Colonic mucosa (tissue), 4 donors: Measurements from ENCODE around the gene HBM. TPM values are rescaled to one million over a fixed set of nuclear protein-coding genes. Genes with fewer than 3 reads are reported as not detected.
"Not testable (repeated sequence)": the region's sequence is repeated elsewhere in the genome, so short reads cannot be mapped to it uniquely, and the experiment has no call there.

Experiments
- DNase-seq: peaks from one replicate; pipeline ENCODE4 v3.0.0-alpha.2; 2020
- H3K27ac ChIP-seq: fragments of 200-600 bp; one replicate; pipeline ENCODE4 v1.8.0; 2021
- H3K27me3 ChIP-seq: fragments of 200-600 bp; one replicate; pipeline ENCODE4 v1.8.0; 2021
- H3K36me3 ChIP-seq: fragments of 200-600 bp; one replicate; pipeline ENCODE4 v1.8.0; 2021
- H3K4me1 ChIP-seq: fragments of 200-600 bp; one replicate; pipeline ENCODE4 v1.8.0; 2021; ENCODE audit warnings: mild to moderate bottlenecking
- H3K4me3 ChIP-seq: fragments of 200-600 bp; one replicate; pipeline ENCODE4 v1.8.0; 2021
- H3K9ac ChIP-seq, 2 donors: one replicate each; pipeline ENCODE4 v1.7.0; 2013; ENCODE audit warnings: control low read depth in 2 of 2, low read depth in 2 of 2, low read length in 2 of 2
- H3K9me3 ChIP-seq: fragments of 200-600 bp; one replicate; pipeline ENCODE4 v1.8.0; 2021
- CTCF ChIP-seq: fragments of 200-600 bp; IDR thresholded peaks from one replicate; pipeline ENCODE4 v1.8.0; 2022; ENCODE audit warnings: antibody characterized with exemption, mild to moderate bottlenecking
- intact Hi-C: fragments of 100-400 bp; cut with DNase I; formaldehyde crosslinking; loops from one replicate; pipeline ENCODE4 v1.14.1; 2022
- total RNA-seq, 2 donors: library from RNA; stranded (reverse); fragmentation: NEBNext Ultra II Directional in 1 of 2; extraction: Animal tissue kit (Norgen Biotek cat#: 25700) in 1 of 2; gene quantifications; one replicate each; pipeline ENCODE4 v1.2.1, GENCODE V29; 2021
- donor health status: healthy.
- donor health status: DM: no; HTN: no; CAD: no.
- donor health status: DM: no; HTN: no; CAD: no.

HBM gene
- total RNA-seq, 2 donors from 2014 or later, result not detected

GRCh38 chr16:146646-147045, 19.1 kb upstream of the HBM start:
- Histone ChIP-seq H3K4me3 (no peak overlapping the region), H3K36me3 (no peaks in the 10 kb centered on the region), H3K4me1 (no peaks in the 10 kb centered on the region), H3K9ac (no peak overlapping the region), H3K27ac (no peak overlapping the region), H3K27me3 (no peaks in the 10 kb centered on the region), H3K9me3 (no peaks in the 10 kb centered on the region)
- no peak for DNase-seq
- no peak for TF ChIP-seq CTCF
- intact Hi-C loops, result no loop called here

- TF ChIP-seq CTCF, result no peak
- H3K9ac ChIP-seq, result no peak overlapping the region
- no peaks in the 10 kb centered on the region for H3K36me3 ChIP-seq
- H3K4me3 ChIP-seq, result no peak overlapping the region
- no peak for DNase-seq
- H3K27ac ChIP-seq, result no peak overlapping the region
- no peaks in the 10 kb centered on the region for H3K4me1 ChIP-seq
- intact Hi-C loops, result no loop called here
- H3K9me3 ChIP-seq, result no peaks in the 10 kb centered on the region
- no peaks in the 10 kb centered on the region for H3K27me3 ChIP-seq
These were observed 16.6 kb upstream of the HBM start for GRCh38 chr16:149024-149660.

DNA sequence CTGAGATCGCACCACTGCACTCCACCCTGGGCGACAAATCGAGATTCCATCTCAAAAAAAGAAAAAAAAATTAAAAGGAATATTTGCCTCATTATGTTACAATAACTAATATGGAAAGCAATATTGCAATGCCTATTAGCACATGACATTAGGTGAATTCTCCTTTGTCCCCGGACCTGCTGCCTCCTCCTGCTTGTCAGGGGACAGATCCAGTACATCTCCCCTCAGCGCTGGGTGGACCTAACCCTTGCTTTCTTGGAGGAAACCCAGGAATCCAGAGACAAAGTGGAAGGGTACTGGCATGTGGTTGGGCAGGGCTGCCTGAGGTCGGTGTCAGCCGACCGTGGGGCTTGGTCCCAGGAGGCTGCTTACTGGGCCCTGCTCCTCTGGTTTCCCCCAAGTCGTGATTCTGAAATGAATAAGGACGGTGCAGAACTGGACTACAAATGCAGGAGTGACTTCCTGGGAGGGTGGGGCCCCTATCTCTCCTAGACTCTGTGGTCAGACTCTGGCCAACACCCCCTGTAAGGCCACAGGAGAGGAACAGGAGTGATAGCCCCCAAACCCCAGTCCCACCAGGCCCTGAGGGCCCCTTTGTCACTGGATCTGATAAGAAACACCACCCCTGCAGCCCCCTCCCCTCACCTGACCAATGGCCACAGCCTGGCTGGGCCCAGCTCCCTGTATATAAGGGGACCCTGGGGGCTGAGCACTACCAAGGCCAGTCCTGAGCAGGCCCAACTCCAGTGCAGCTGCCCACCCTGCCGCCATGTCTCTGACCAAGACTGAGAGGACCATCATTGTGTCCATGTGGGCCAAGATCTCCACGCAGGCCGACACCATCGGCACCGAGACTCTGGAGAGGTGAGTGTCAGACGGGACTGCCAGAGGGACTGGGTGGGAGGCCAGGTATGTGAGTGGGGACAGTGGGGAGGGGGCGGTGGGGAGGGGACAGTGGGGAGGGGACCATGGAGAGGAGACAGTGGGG, 13.3 kb upstream of the HBM start, which contains the start of gene HBZ:
Gene HBZ, plus strand, starts transcription at position 504 of the 988 bp plus-strand sequence. Its CDS starts 266 bp downstream, at position 770.
- no peak within 1 kb of the TSS for H3K4me3 ChIP-seq
- H3K27ac ChIP-seq, result no peak within 1 kb of the TSS
- H3K9me3 ChIP-seq, result no peaks in the 10 kb centered on the region
- DNase-seq, result no peak
- no peak for TF ChIP-seq CTCF
- no peak within 1 kb of the TSS for H3K9ac ChIP-seq
- H3K27me3 ChIP-seq, result peaks cover 10% of the 10 kb centered on the region
- H3K4me1 ChIP-seq, result no peaks in the 10 kb centered on the region
- intact Hi-C loops, result no loop called here
- H3K36me3 ChIP-seq, result no peaks in the 10 kb centered on the region

DNA sequence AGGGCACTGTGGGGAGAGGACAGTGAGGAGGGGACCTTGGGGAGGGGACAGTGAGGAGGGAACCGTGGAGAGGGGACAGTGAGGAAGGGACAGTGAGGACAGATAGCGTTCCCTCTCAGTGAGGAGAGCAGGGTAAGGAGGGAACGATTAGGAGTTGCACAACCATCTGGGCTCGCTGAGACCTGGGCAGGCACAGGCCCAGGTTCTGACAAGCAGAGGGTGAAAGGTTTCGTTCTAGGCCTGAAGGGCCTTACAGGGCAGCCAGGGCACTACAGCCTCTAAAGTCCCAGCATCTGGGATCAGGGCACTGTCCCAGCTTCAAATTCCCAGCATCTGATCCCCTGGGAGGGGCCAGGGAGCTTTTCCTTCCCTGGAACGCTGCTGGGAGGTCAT, 12.7 kb upstream of the HBM start:
- intact Hi-C loops, H3K4me3 ChIP-seq, H3K9ac ChIP-seq, H3K27ac ChIP-seq, H3K9me3 ChIP-seq, H3K27me3 ChIP-seq, H3K4me1 ChIP-seq, DNase-seq, H3K36me3 ChIP-seq: not testable (repeated sequence)

DNA sequence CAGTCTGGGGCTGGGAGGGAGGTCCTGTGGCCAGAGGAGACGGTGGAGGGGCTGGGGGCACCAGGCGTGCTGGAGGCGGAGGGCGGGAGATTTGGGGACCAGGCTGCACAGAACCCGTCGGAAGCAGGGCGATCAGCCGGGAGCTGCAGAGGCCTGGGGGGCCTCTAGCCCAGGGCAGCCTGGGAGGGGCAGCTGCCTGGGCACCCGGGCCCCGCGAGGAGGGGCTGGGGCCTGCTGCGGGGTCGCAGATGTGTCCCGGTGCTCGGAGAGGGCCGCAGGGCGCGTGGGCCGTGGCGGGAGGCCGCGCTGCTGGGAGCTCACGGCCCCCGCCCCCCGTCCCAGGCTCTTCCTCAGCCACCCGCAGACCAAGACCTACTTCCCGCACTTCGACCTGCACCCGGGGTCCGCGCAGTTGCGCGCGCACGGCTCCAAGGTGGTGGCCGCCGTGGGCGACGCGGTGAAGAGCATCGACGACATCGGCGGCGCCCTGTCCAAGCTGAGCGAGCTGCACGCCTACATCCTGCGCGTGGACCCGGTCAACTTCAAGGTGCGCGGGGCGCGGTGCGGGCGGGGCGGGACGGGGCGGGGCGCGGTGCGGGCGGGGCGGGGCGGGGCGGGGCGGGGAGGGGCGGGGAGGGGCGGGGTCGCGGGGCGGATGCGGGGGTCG, 12.1 kb upstream of the HBM start:
- DNase-seq, H3K27me3 ChIP-seq, intact Hi-C loops, H3K9me3 ChIP-seq, H3K27ac ChIP-seq, H3K36me3 ChIP-seq, H3K4me3 ChIP-seq, H3K4me1 ChIP-seq, H3K9ac ChIP-seq: not testable (repeated sequence)

DNA sequence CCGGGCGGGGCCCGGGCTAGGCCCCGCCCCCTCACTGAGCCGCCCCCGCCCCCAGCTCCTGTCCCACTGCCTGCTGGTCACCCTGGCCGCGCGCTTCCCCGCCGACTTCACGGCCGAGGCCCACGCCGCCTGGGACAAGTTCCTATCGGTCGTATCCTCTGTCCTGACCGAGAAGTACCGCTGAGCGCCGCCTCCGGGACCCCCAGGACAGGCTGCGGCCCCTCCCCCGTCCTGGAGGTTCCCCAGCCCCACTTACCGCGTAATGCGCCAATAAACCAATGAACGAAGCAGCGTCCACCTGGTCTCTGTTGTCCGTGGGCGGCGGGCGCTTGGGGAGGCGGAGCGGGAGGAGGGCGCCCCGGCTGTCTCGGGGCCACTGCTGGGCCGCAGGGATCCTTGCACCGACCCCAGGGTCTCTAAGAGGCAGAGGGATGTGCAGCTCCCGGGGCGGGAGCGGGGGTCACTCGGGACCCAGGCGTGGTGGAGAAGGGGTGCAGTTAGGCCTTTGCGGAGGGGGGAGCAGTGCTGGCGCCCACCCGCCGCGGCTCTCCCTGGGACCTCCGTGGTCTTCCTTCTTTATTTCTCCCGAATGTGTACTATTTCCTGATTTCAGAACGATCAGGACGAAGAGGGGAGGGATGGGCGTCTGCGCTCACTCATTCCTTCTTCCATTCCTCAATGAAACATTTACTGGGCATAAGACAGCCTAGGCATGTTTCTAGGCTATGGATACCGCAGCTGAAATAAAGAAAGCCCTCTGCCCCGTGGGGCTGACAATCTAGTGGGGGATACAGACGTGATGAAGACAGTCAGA, 11.4 kb upstream of the HBM start:
- no peak for TF ChIP-seq CTCF
- DNase-seq, result no peak
- no peaks in the 10 kb centered on the region for H3K36me3 ChIP-seq
- peak overlapping the region; percentile 37 for H3K4me3 ChIP-seq
- peaks cover 10% of the 10 kb centered on the region for H3K27me3 ChIP-seq
- no peaks in the 10 kb centered on the region for H3K4me1 ChIP-seq
- H3K9me3 ChIP-seq, result no peaks in the 10 kb centered on the region
- peak overlapping the region; percentile 34 to 43 for H3K9ac ChIP-seq
- intact Hi-C loops, result no loop called here
- no peak overlapping the region for H3K27ac ChIP-seq
